CD4-positive, CD25-positive, alpha-beta regulatory T cell (primary cell): ENCODE measurements around the gene PPM1H. TPM values are rescaled to one million over a fixed set of nuclear protein-coding genes. Genes with fewer than 3 reads are reported as not detected.
"Not testable (repeated sequence)": the region's sequence is repeated elsewhere in the genome, so short reads cannot be mapped to it uniquely, and the experiment has no call there.

ENCODE experiments used
- ATAC-seq, 2 donors: fragments of 150-1000 bp; cut with Tn5 transposase; one replicate each; pipeline ENCODE4 v1.10.0; 2021; ENCODE audit warnings: low read depth in 2 of 2, moderate number of reproducible peaks in 2 of 2, moderate library complexity in 1 of 2
- DNase-seq, 3 donors: peaks; one replicate each; pipeline versions ENCODE4 v3.0.0 to v3.0.0-alpha.2; 2012 to 2022; ENCODE audit warnings: mixed read lengths in 1 of 3
- H3K27ac ChIP-seq: one replicate; pipeline ENCODE4 v1.7.0; 2013; ENCODE audit warnings: mild to moderate bottlenecking, low read length; ENCODE audit not compliant: insufficient read depth, poor library complexity, severe bottlenecking
- H3K27me3 ChIP-seq: one replicate; pipeline ENCODE4 v1.7.0; 2013; ENCODE audit warnings: low read length; ENCODE audit not compliant: control insufficient read depth, insufficient read depth
- H3K36me3 ChIP-seq: one replicate; pipeline ENCODE4 v1.7.0; 2013; ENCODE audit warnings: mild to moderate bottlenecking, low read length, moderate library complexity; ENCODE audit not compliant: control insufficient read depth, insufficient read depth
- H3K4me1 ChIP-seq: 2 replicates; pipeline ENCODE4 v1.7.0; 2013; ENCODE audit warnings: mild to moderate bottlenecking, low read length; ENCODE audit not compliant: insufficient read depth, control insufficient read depth, poor library complexity, severe bottlenecking
- H3K4me3 ChIP-seq: one replicate; pipeline ENCODE4 v1.7.0; 2013; ENCODE audit warnings: low read depth, mild to moderate bottlenecking, low read length, moderate library complexity
- H3K9me3 ChIP-seq, 2 experiments: 1 replicate in 1 of 2; 2 replicates in 1 of 2; pipeline ENCODE4 v1.7.0; 2013; ENCODE audit warnings: low read length in 2 of 2, mild to moderate bottlenecking in 1 of 2, moderate library complexity in 1 of 2; ENCODE audit not compliant: control insufficient read depth in 2 of 2
- H3K27ac Mint-ChIP-seq, 3 donors: one replicate each; pipeline ENCODE4 v1.8.0; 2020 to 2022; ENCODE audit warnings: mild to moderate bottlenecking in 3 of 3, mixed read lengths in 3 of 3, moderate library complexity in 2 of 3
- H3K27me3 Mint-ChIP-seq: one replicate; pipeline ENCODE4 v1.8.0; 2022; ENCODE audit warnings: mild to moderate bottlenecking, mixed read lengths
- H3K36me3 Mint-ChIP-seq: one replicate; pipeline ENCODE4 v1.8.0; 2020; ENCODE audit warnings: mixed read lengths
- H3K4me1 Mint-ChIP-seq, 4 donors: one replicate each; pipeline ENCODE4 v1.8.0; 2020 to 2022; ENCODE audit warnings: mixed read lengths in 4 of 4, mild to moderate bottlenecking in 1 of 4
- H3K4me3 Mint-ChIP-seq, 4 donors: one replicate each; pipeline ENCODE4 v1.8.0; 2020 to 2022; ENCODE audit warnings: mild to moderate bottlenecking in 4 of 4, mixed read lengths in 4 of 4, moderate library complexity in 3 of 4
- H3K9me3 Mint-ChIP-seq, 7 donors: one replicate each; pipeline ENCODE4 v1.8.0; 2020 to 2022; ENCODE audit warnings: mixed read lengths in 7 of 7, mild to moderate bottlenecking in 3 of 7, moderate library complexity in 2 of 7
- polyA plus RNA-seq, 4 donors: library from polyadenylated mRNA; unstranded; fragments of 300-500 nt; fragmentation: Illumina TruSeq; gene quantifications; one replicate each; pipeline ENCODE4 v1.2.3, GENCODE V29; 2021
- total RNA-seq: library from RNA; stranded (reverse); gene quantifications from one replicate; pipeline ENCODE4 v1.2.3, GENCODE V29; 2022

PPM1H gene
- total and polyA plus RNA-seq, 5 donors from 2014 or later = 0.03 to 0.99 TPM; not detected in 3

- no peaks in the 10 kb centered on the region for H3K27me3 ChIP-seq
- no peaks in the 10 kb centered on the region for H3K4me1 ChIP-seq
- no peak overlapping the region for H3K4me3 ChIP-seq
- Mint-ChIP-seq H3K36me3 (no peaks in the 10 kb centered on the region), H3K27me3 (no peaks in the 10 kb centered on the region), H3K27ac (no peak overlapping the region), H3K9me3 (no peaks in the 10 kb centered on the region), H3K4me1 (no peaks in the 10 kb centered on the region), H3K4me3 (no peak overlapping the region)
- DNase-seq (no peak), ATAC-seq (no peak)
- H3K36me3 ChIP-seq = no peaks in the 10 kb centered on the region
- no peak overlapping the region for H3K27ac ChIP-seq
- H3K9me3 ChIP-seq = no peaks in the 10 kb centered on the region
Observed at GRCh38 chr12:62959745-62960144, 24.8 kb upstream of the PPM1H start.

DNA sequence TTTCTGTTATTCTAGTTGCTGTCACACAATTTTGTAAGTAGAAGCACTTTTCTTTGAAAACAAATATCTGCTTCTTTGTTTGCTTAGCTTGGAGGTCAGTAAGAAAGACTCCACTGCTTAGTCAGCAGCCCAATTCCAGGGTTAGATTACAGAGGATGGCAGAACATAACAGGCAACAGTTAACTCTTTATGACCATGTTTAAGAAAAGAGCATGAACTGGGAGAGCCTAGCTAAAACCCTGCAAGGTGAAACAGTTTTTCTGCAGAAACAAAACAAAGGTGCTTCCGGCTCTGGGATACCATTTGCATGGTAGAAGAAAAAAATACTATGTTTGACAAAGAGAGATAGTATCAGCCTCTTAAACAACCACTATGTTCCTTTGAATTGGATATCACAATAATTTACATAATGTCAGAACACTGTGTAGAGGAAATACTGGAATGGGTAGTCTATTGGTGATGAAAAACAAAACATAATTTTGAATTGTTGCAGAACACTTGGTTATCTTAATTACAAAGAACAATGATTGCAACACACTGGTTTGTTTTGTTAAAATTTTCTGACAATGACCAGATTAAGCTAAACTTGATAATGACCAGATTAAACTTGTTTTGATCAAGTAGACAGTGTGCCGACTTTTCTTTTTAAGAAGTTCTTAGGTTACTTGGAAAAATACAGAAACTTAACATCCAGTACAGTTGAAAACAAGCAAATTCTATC, 22.4 kb upstream of the PPM1H start:
- DNase-seq (no peak), ATAC-seq (no peak)
- no peaks in the 10 kb centered on the region for H3K36me3 Mint-ChIP-seq
- H3K27ac Mint-ChIP-seq = no peak overlapping the region
- Histone ChIP-seq H3K27me3 (no peaks in the 10 kb centered on the region), H3K4me1 (no peaks in the 10 kb centered on the region), H3K4me3 (no peak overlapping the region), H3K9me3 (no peaks in the 10 kb centered on the region), H3K36me3 (no peaks in the 10 kb centered on the region), H3K27ac (no peak overlapping the region)
- H3K9me3 Mint-ChIP-seq = peaks cover 0 to under 1% (median 0%) of the 10 kb centered on the region in 7 donors
- H3K4me1 Mint-ChIP-seq = no peaks in the 10 kb centered on the region
- no peak overlapping the region for H3K4me3 Mint-ChIP-seq
- H3K27me3 Mint-ChIP-seq = peaks cover 3% of the 10 kb centered on the region

GRCh38 chr12:62955678-62956077, 20.7 kb upstream of the PPM1H start:
- Mint-ChIP-seq H3K27me3 (peaks cover 7% of the 10 kb centered on the region), H3K9me3 (peaks cover 0 to 4% (median 0%) of the 10 kb centered on the region in 7 donors), H3K36me3 (no peaks in the 10 kb centered on the region), H3K4me3 (no peak overlapping the region), H3K27ac (no peak overlapping the region), H3K4me1 (no peaks in the 10 kb centered on the region)
- H3K27ac ChIP-seq = no peak overlapping the region
- ATAC-seq = no peak
- no peak overlapping the region for H3K4me3 ChIP-seq
- DNase-seq = no peak
- H3K4me1 ChIP-seq = no peaks in the 10 kb centered on the region
- H3K9me3 ChIP-seq = no peaks in the 10 kb centered on the region
- H3K27me3 ChIP-seq = no peaks in the 10 kb centered on the region
- no peaks in the 10 kb centered on the region for H3K36me3 ChIP-seq

DNA sequence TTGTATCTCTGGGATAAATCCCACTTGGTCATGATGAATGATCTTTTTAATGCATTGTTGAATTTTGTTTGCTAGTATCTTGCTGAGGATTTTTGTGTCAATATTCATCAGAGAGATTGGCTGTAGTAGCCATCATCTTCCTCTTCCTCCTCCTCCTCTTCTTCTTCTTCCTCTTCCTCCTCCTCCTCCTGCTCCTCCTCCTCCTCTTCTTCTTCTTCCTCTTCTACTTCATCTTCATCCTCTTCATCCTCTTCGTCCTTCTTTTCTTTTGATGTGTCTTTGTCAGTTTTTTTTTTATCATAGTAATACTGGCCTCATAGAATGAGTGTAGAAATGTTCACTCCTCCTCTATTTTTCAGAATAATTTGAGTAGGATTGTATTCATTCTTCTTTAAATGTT, 15.4 kb upstream of the PPM1H start:
- Mint-ChIP-seq H3K27ac (no peak overlapping the region), H3K4me3 (no peak overlapping the region), H3K4me1 (no peaks in the 10 kb centered on the region), H3K9me3 (peaks cover 0 to 7% (median 3%) of the 10 kb centered on the region in 7 donors), H3K27me3 (peaks cover 7% of the 10 kb centered on the region), H3K36me3 (no peaks in the 10 kb centered on the region)
- Histone ChIP-seq H3K27me3 (no peaks in the 10 kb centered on the region), H3K9me3 (no peaks in the 10 kb centered on the region), H3K4me1 (no peaks in the 10 kb centered on the region), H3K4me3 (no peak overlapping the region), H3K36me3 (no peaks in the 10 kb centered on the region), H3K27ac (no peak overlapping the region)
- DNase-seq (no peak), ATAC-seq (no peak)

- Histone ChIP-seq H3K4me3 (no peak overlapping the region), H3K27ac (no peak overlapping the region), H3K4me1 (no peaks in the 10 kb centered on the region), H3K9me3 (no peaks in the 10 kb centered on the region), H3K27me3 (no peaks in the 10 kb centered on the region), H3K36me3 (no peaks in the 10 kb centered on the region)
- ATAC-seq = no peak
- Mint-ChIP-seq H3K4me3 (no peak overlapping the region), H3K27ac (no peak overlapping the region), H3K36me3 (no peaks in the 10 kb centered on the region), H3K27me3 (peaks cover 8% of the 10 kb centered on the region), H3K4me1 (no peaks in the 10 kb centered on the region), H3K9me3 (peaks cover 0 to 7% (median 3%) of the 10 kb centered on the region in 7 donors)
- DNase-seq = no peak
Observed at GRCh38 chr12:62948123-62948522, 13.2 kb upstream of the PPM1H start.

- DNase-seq (no peak), ATAC-seq (no peak)
- no peak overlapping the region for H3K4me3 Mint-ChIP-seq
- H3K27me3 ChIP-seq = no peaks in the 10 kb centered on the region
- H3K27ac ChIP-seq = no peak overlapping the region
- no peaks in the 10 kb centered on the region for H3K36me3 ChIP-seq
- H3K4me1 ChIP-seq = no peaks in the 10 kb centered on the region
- no peaks in the 10 kb centered on the region for H3K4me1 Mint-ChIP-seq
- H3K9me3 ChIP-seq = no peaks in the 10 kb centered on the region
- H3K9me3 Mint-ChIP-seq = peaks cover 0 to 7% (median 3%) of the 10 kb centered on the region in 7 donors
- H3K36me3 Mint-ChIP-seq = no peaks in the 10 kb centered on the region
- H3K4me3 ChIP-seq = no peak overlapping the region
- no peak overlapping the region for H3K27ac Mint-ChIP-seq
- peaks cover 7% of the 10 kb centered on the region for H3K27me3 Mint-ChIP-seq
Observed at GRCh38 chr12:62947364-62947763, 12.4 kb upstream of the PPM1H start.

- no peak overlapping the region for H3K27ac ChIP-seq
- no peaks in the 10 kb centered on the region for H3K27me3 ChIP-seq
- H3K4me3 Mint-ChIP-seq = no peak overlapping the region
- H3K4me1 Mint-ChIP-seq = no peaks in the 10 kb centered on the region
- DNase-seq = no peak
- H3K9me3 Mint-ChIP-seq = peaks cover 0 to 3% (median 0%) of the 10 kb centered on the region in 7 donors
- no peak overlapping the region for H3K27ac Mint-ChIP-seq
- no peaks in the 10 kb centered on the region for H3K36me3 ChIP-seq
- H3K27me3 Mint-ChIP-seq = peaks cover 13% of the 10 kb centered on the region
- no peaks in the 10 kb centered on the region for H3K4me1 ChIP-seq
- no peaks in the 10 kb centered on the region for H3K9me3 ChIP-seq
- no peak for ATAC-seq
- H3K36me3 Mint-ChIP-seq = no peaks in the 10 kb centered on the region
- H3K4me3 ChIP-seq = no peak overlapping the region
Observed at GRCh38 chr12:62943779-62944395, 8.9 kb upstream of the PPM1H start.

- not testable (repeated sequence) for H3K27ac ChIP-seq, H3K4me1 ChIP-seq, H3K4me3 Mint-ChIP-seq, H3K9me3 ChIP-seq, DNase-seq, ATAC-seq, H3K4me1 Mint-ChIP-seq, H3K36me3 ChIP-seq, H3K27me3 ChIP-seq, H3K9me3 Mint-ChIP-seq, H3K4me3 ChIP-seq, H3K27ac Mint-ChIP-seq, H3K36me3 Mint-ChIP-seq
- H3K27me3 Mint-ChIP-seq = peaks cover 17% of the 10 kb centered on the region
Observed at GRCh38 chr12:62942316-62942715, 7.4 kb upstream of the PPM1H start.
